ENCODE results near the gene FCER1G.
A peak's percentile ranks its signal among the peaks of the same experiment; 100 is the strongest.
"Not testable (repeated sequence)": the region's sequence is repeated elsewhere in the genome, so short reads cannot be mapped to it uniquely, and the experiment has no call there.

The FCER1G gene

GRCh38 chr1:161209790-161210409, 5.2 kb upstream of the FCER1G start:
- peak; percentile 39 for DNase-seq

GRCh38 chr1:161214369-161214768, 726 bp upstream of the FCER1G start:
- no peak for DNase-seq

GRCh38 chr1:161216945-161217712, 2.0 kb downstream of the FCER1G start:
- DNase-seq = no peak

GRCh38 chr1:161217831-161218230, 2.7 kb downstream of the FCER1G start:
- DNase-seq = no peak

- DNase-seq = no peak
Measured at GRCh38 chr1:161218301-161219077, 3.4 kb downstream of the FCER1G start.

GRCh38 chr1:161219078-161219892, 4.2 kb downstream of the FCER1G start:
- DNase-seq = no peak

GRCh38 chr1:161220002-161220401, 4.9 kb downstream of the FCER1G start:
- DNase-seq = no peak

GRCh38 chr1:161222175-161223019, 7.3 kb downstream of the FCER1G start:
- no peak for DNase-seq

- DNase-seq = no peak
Measured at GRCh38 chr1:161223805-161224694, 9.0 kb downstream of the FCER1G start.

- not testable (repeated sequence) for DNase-seq
Measured at GRCh38 chr1:161224695-161225087, 9.6 kb downstream of the FCER1G start.

GRCh38 chr1:161225178-161225533, 10.1 kb downstream of the FCER1G start:
- no peak for DNase-seq

- peak; percentile 98 for DNase-seq
Measured at GRCh38 chr1:161225534-161226319, 10.6 kb downstream of the FCER1G start, which contains the start of gene TOMM40L. TOMM40L (plus strand) TSS chr1:161226060; CDS start chr1:161226490, 430 bp downstream.

GRCh38 chr1:161226320-161226711, 11.2 kb downstream of the FCER1G start:
- no peak for DNase-seq

GRCh38 chr1:161226759-161227158, 11.7 kb downstream of the FCER1G start:
- DNase-seq = no peak

- peak; percentile 69 for DNase-seq
Measured at GRCh38 chr1:161227196-161227871, 12.2 kb downstream of the FCER1G start.

- no peak for DNase-seq
Measured at GRCh38 chr1:161228032-161228431, 12.9 kb downstream of the FCER1G start.

- no peak for DNase-seq
Measured at GRCh38 chr1:161229896-161230295, 14.8 kb downstream of the FCER1G start.

GRCh38 chr1:161230762-161231161, 15.7 kb downstream of the FCER1G start:
- no peak for DNase-seq

GRCh38 chr1:161233102-161233501, 18.0 kb downstream of the FCER1G start:
- DNase-seq = no peak
